Measurements from ENCODE around the gene PYDC2.

GRCh38 chr3:191424881-191425280 lies 36.1 kb upstream of the PYDC2 start:
- TF ChIP-seq POLR2AphosphoS5 (IDR thresholded peaks at IDR 0.05) (no peak), CTCF (IDR thresholded peaks at IDR 0.05) (no peak)
